ENCODE measurements around the gene HBD.

Gene HBD

GRCh38 chr11:5233307-5233706, 976 bp downstream of the HBD start:
- no peak for DNase-seq (ENCODE audit: low read depth, low spot score)

GRCh38 chr11:5232821-5233220, 1.5 kb downstream of the HBD start:
- no peak for DNase-seq (ENCODE audit: low read depth, low spot score)

- DNase-seq (ENCODE audit: low read depth, low spot score) = no peak
These were observed 2.1 kb downstream of the HBD start for GRCh38 chr11:5232176-5232575.

GRCh38 chr11:5231111-5231510, 3.2 kb downstream of the HBD start:
- no peak for DNase-seq (ENCODE audit: low read depth, low spot score)

- DNase-seq (ENCODE audit: low read depth, low spot score) = no peak
These were observed 4.0 kb downstream of the HBD start for GRCh38 chr11:5230266-5230665.

GRCh38 chr11:5229796-5230195, 4.5 kb downstream of the HBD start:
- DNase-seq (ENCODE audit: low read depth, low spot score) = no peak

- no peak for DNase-seq (ENCODE audit: low read depth, low spot score)
These were observed 4.9 kb downstream of the HBD start for GRCh38 chr11:5229356-5229755.

- no peak for DNase-seq (ENCODE audit: low read depth, low spot score)
These were observed 6.2 kb downstream of the HBD start for GRCh38 chr11:5228124-5228523.

GRCh38 chr11:5227681-5228080, 6.6 kb downstream of the HBD start:
- DNase-seq (ENCODE audit: low read depth, low spot score) = no peak

- no peak for DNase-seq (ENCODE audit: low read depth, low spot score)
These were observed 7.5 kb downstream of the HBD start, which contains the start of gene HBB for GRCh38 chr11:5226732-5227310. Gene HBB, minus strand, starts transcription at chr11:5227071. Its CDS starts 50 bp downstream, at chr11:5227021.

GRCh38 chr11:5225480-5225871, 8.8 kb downstream of the HBD start:
- no peak for DNase-seq (ENCODE audit: low read depth, low spot score)

GRCh38 chr11:5224538-5225479, 9.5 kb downstream of the HBD start:
- no peak for DNase-seq (ENCODE audit: low read depth, low spot score)

- no peak for DNase-seq (ENCODE audit: low read depth, low spot score)
These were observed 10.6 kb downstream of the HBD start for GRCh38 chr11:5223686-5224085.

GRCh38 chr11:5223146-5223545, 11.1 kb downstream of the HBD start:
- no peak for DNase-seq (ENCODE audit: low read depth, low spot score)

GRCh38 chr11:5210376-5210885, 23.9 kb downstream of the HBD start:
- DNase-seq (ENCODE audit: low read depth, low spot score) = no peak

GRCh38 chr11:5204787-5205186, 29.5 kb downstream of the HBD start:
- DNase-seq (ENCODE audit: low read depth, low spot score) = no peak

- DNase-seq (ENCODE audit: low read depth, low spot score) = no peak
These were observed 30.9 kb downstream of the HBD start for GRCh38 chr11:5203366-5203765.

- DNase-seq (ENCODE audit: low read depth, low spot score) = no peak
These were observed 33.7 kb downstream of the HBD start, which contains the start of gene OR51V1 for GRCh38 chr11:5200582-5200981. Gene OR51V1, minus strand, starts transcription at chr11:5200682. Its CDS starts 0 bp downstream, at chr11:5200682.

- DNase-seq (ENCODE audit: low read depth, low spot score) = no peak
These were observed 36.0 kb downstream of the HBD start for GRCh38 chr11:5198285-5198684.

GRCh38 chr11:5197536-5197935, 36.7 kb downstream of the HBD start:
- no peak for DNase-seq (ENCODE audit: low read depth, low spot score)

- no peak for DNase-seq (ENCODE audit: low read depth, low spot score)
These were observed 37.6 kb downstream of the HBD start for GRCh38 chr11:5196731-5197130.

GRCh38 chr11:5196067-5196466, 38.2 kb downstream of the HBD start:
- no peak for DNase-seq (ENCODE audit: low read depth, low spot score)

GRCh38 chr11:5192738-5193137, 41.5 kb downstream of the HBD start:
- DNase-seq (ENCODE audit: low read depth, low spot score) = no peak

All from activated naive CD8-positive, alpha-beta T cell treated with anti-CD3 and anti-CD28 coated beads, Interleukin-2, amount 50 U/mL, for 16 hours (primary cell).